Measurements from ENCODE around the gene C2orf42.

DNA sequence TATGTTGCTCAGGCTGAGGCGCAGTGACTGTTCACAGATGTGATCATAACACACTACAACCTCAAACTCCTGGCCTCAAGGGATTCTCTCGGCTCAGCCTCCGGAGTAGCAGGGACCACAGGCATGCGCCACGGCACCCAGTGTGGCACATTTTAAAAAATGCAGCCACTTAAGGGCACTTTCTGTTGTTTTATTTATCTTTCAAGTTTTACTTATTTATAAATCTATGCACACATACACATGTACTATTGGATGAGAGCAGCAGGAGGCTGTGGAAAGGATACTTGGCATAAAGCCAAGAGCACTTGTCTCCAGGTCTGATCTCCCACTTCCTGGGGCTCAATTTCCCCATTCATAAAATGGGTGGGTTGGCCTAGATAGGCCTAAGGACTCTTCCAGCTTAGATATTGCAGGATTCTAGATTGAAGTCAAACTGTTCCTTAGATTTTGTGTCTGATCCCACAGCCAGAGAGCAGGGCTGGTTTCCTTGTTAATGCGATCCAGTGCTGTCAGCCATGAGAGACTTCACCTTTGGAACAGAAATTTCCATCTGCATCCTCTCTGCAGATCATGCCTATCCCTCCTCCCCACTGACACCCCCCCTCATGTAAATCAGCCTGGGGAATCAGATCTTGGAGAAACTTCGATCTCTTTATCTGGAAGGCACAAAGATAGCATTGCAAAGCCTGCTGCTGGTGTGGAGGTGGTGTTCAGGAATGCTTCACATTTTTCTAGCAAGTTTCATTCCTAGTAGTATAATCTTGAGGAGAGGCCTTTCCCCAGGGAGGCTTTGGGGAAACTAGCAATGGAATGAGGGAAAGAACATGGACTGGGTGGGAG is 78.8 kb downstream of the C2orf42 start:
- TF ChIP-seq, protein P1, sequence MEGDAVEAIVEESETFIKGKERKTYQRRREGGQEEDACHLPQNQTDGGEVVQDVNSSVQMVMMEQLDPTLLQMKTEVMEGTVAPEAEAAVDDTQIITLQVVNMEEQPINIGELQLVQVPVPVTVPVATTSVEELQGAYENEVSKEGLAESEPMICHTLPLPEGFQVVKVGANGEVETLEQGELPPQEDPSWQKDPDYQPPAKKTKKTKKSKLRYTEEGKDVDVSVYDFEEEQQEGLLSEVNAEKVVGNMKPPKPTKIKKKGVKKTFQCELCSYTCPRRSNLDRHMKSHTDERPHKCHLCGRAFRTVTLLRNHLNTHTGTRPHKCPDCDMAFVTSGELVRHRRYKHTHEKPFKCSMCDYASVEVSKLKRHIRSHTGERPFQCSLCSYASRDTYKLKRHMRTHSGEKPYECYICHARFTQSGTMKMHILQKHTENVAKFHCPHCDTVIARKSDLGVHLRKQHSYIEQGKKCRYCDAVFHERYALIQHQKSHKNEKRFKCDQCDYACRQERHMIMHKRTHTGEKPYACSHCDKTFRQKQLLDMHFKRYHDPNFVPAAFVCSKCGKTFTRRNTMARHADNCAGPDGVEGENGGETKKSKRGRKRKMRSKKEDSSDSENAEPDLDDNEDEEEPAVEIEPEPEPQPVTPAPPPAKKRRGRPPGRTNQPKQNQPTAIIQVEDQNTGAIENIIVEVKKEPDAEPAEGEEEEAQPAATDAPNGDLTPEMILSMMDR (IDR thresholded peaks at IDR 0.05; ENCODE audit: borderline replicate concordance, extremely low read depth, low read length, poor library complexity, severe bottlenecking) = no peak
- no peak for TF ChIP-seq EZH2 (IDR thresholded peaks at IDR 0.05; ENCODE audit: borderline replicate concordance, low read depth, low read length, severe bottlenecking)

All from DND-41 (cell line).